ENCODE results near the gene RYR1. TPM values are rescaled to one million over a fixed set of nuclear protein-coding genes. Genes with fewer than 3 reads are reported as not detected.

Gene RYR1
- total RNA-seq, 4 donors from 2014 or later = 1.5 to 8.8 (median 4.4) TPM

GRCh38 chr19:38412961-38413360, 20.5 kb upstream of the RYR1 start:
- no peak for TF ChIP-seq CTCF (IDR thresholded peaks at IDR 0.05; ENCODE audit: low read depth)

GRCh38 chr19:38413416-38413815, 20.1 kb upstream of the RYR1 start:
- no peak for TF ChIP-seq CTCF (IDR thresholded peaks at IDR 0.05; ENCODE audit: low read depth)

GRCh38 chr19:38417146-38417543, 16.3 kb upstream of the RYR1 start:
- TF ChIP-seq CTCF (IDR thresholded peaks at IDR 0.05; ENCODE audit: low read depth) = no peak

GRCh38 chr19:38417544-38418506, 15.7 kb upstream of the RYR1 start:
- no peak for TF ChIP-seq CTCF (IDR thresholded peaks at IDR 0.05; ENCODE audit: low read depth)

- TF ChIP-seq CTCF (IDR thresholded peaks at IDR 0.05; ENCODE audit: low read depth) = no peak
Observed at GRCh38 chr19:38420935-38421334, 12.6 kb upstream of the RYR1 start.

GRCh38 chr19:38421856-38422255, 11.6 kb upstream of the RYR1 start:
- no peak for TF ChIP-seq CTCF (IDR thresholded peaks at IDR 0.05; ENCODE audit: low read depth)

GRCh38 chr19:38422438-38422837, 11.1 kb upstream of the RYR1 start:
- no peak for TF ChIP-seq CTCF (IDR thresholded peaks at IDR 0.05; ENCODE audit: low read depth)
